ENCODE results near the gene RHBDL3. TPM values are rescaled to one million over a fixed set of nuclear protein-coding genes. Genes with fewer than 3 reads are reported as not detected.

Gene RHBDL3
- total RNA-seq, 1 experiment from 2014 or later: 0.80 TPM

DNA sequence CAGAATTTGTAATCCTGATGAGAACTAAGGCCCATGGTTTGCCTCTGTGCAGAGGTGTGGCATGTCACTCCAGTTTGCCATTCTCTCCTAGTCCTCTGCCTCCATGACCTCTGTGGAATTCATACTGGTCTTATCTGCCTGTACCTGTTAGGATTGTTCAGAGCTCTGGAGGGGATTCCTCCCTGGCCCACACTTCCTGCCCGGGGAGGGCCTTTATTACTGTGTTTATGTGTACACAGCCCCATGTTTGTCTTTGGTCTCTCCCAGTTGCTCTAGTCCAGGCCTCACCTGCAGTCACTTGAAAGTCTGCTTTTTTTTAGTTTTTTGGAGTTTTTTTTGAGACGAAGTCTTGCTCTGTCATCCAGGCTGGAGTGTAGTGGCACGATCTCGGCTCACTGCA, 36.4 kb downstream of the RHBDL3 start:
- ChIA-PET POLR2A (ENCODE audit: low non-redundant PET) (no interaction called here), CTCF (no interaction called here)
- Histone ChIP-seq H3K27me3 (replicated peaks; ENCODE audit: insufficient read depth, low read depth, low read length, poor library complexity) (no peaks in the 10 kb centered on the region), H3K4me1 (ENCODE audit: insufficient read depth, low read length, poor library complexity, severe bottlenecking) (peaks cover 14% of the 10 kb centered on the region), H3K9me3 (ENCODE audit: low read depth, low read length, poor library complexity, severe bottlenecking) (no peaks in the 10 kb centered on the region), H3K4me3 (ENCODE audit: low read depth, low read length, poor library complexity, severe bottlenecking) (no peak overlapping the region), H3K27ac (ENCODE audit: low read depth, low read length, poor library complexity, severe bottlenecking) (no peak overlapping the region), H3K36me3 (ENCODE audit: insufficient read depth, low read length, poor library complexity, severe bottlenecking) (no peaks in the 10 kb centered on the region)
- TF ChIP-seq, protein P1, sequence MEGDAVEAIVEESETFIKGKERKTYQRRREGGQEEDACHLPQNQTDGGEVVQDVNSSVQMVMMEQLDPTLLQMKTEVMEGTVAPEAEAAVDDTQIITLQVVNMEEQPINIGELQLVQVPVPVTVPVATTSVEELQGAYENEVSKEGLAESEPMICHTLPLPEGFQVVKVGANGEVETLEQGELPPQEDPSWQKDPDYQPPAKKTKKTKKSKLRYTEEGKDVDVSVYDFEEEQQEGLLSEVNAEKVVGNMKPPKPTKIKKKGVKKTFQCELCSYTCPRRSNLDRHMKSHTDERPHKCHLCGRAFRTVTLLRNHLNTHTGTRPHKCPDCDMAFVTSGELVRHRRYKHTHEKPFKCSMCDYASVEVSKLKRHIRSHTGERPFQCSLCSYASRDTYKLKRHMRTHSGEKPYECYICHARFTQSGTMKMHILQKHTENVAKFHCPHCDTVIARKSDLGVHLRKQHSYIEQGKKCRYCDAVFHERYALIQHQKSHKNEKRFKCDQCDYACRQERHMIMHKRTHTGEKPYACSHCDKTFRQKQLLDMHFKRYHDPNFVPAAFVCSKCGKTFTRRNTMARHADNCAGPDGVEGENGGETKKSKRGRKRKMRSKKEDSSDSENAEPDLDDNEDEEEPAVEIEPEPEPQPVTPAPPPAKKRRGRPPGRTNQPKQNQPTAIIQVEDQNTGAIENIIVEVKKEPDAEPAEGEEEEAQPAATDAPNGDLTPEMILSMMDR (conservative IDR thresholded peaks at IDR 0.05; ENCODE audit: low read depth, low read length): no peak
- no peak for TF ChIP-seq EZH2 (IDR thresholded peaks at IDR 0.05; ENCODE audit: borderline replicate concordance, low read depth, low read length, poor library complexity, severe bottlenecking)
- no TSS peak for BruUV-seq (replicated peaks)
- no peak for DNase-seq (ENCODE audit: low spot score)
- intact Hi-C loops (cut with micrococcal nuclease; ENCODE audit: unreplicated experiment): no loop called here

DNA sequence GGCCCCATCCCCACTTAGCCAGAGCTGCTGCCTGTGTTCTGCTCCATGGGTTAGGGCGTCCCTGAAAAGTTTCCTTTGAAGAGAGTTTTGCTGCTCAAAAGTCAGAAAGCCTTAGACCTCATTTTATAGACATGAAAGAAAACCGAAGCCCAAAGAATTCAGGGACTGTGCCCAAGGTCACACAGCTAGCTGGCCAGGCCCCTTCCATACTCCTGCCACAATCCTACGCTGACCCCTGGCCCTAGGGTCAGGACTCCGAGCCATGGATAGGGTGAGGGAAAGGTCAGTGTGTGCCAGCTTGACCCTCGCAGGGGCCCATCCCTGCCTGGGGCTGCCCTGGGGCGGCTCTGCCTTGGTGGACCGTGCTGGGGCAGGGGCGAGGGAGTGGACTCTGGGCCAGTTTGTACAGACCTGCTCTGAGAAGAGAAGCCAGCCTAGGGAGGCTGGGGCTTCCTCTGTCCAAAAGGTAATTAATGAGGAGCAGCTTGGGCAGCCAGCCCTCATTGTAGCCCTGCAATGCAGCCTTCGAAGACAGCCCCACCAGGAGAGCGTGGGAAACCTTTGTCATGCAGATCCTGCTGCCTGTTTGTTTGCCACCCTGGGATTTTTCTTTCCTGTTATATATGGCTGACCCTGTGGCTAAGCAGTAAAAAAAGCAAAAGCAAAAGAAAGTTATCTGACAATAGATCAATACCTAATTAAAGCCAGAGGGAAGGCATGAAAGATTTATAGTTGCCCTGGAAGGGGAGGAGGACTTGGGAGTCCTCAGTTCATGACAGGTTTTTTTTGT, 37.4 kb downstream of the RHBDL3 start:
- Histone ChIP-seq H3K4me3 (ENCODE audit: low read depth, low read length, poor library complexity, severe bottlenecking) (no peak overlapping the region), H3K36me3 (ENCODE audit: insufficient read depth, low read length, poor library complexity, severe bottlenecking) (no peaks in the 10 kb centered on the region), H3K4me1 (ENCODE audit: insufficient read depth, low read length, poor library complexity, severe bottlenecking) (peaks cover 14% of the 10 kb centered on the region), H3K27me3 (replicated peaks; ENCODE audit: insufficient read depth, low read depth, low read length, poor library complexity) (no peaks in the 10 kb centered on the region), H3K9me3 (ENCODE audit: low read depth, low read length, poor library complexity, severe bottlenecking) (no peaks in the 10 kb centered on the region), H3K27ac (ENCODE audit: low read depth, low read length, poor library complexity, severe bottlenecking) (no peak overlapping the region)
- ChIA-PET CTCF (no interaction called here), POLR2A (ENCODE audit: low non-redundant PET) (no interaction called here)
- TF ChIP-seq, protein P1 (conservative IDR thresholded peaks at IDR 0.05; ENCODE audit: low read depth, low read length): no peak
- no peak for TF ChIP-seq EZH2 (IDR thresholded peaks at IDR 0.05; ENCODE audit: borderline replicate concordance, low read depth, low read length, poor library complexity, severe bottlenecking)
- no TSS peak for BruUV-seq (replicated peaks)
- intact Hi-C loops (cut with micrococcal nuclease; ENCODE audit: unreplicated experiment): no loop called here
- peak; percentile 18 for DNase-seq (ENCODE audit: low spot score)

DNA sequence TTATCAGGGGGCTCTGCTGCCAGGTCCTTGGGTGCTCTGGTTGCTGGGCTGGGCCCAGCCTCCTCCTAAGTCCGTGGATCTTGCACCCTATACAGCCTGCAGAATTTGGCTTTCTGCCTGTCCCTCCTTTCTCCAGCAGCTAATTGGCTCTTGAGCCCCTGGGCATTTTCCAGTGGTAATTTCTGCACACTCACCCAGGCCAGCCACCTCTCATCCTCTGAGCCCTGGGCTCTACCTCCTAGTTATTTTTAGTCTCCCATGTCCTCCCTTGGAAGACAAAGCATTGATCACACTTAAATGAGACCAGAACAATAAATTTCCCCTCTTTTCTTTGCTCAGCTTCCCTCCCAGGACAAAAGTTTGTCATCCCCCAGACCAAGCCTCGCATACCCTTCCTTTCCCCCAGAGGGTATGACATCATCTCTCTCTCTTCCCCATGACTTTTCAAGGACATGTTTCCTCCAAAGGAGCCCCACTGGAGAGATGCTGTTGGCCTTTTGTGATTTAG, 38.2 kb downstream of the RHBDL3 start:
- Histone ChIP-seq H3K27me3 (replicated peaks; ENCODE audit: insufficient read depth, low read depth, low read length, poor library complexity) (no peaks in the 10 kb centered on the region), H3K9me3 (ENCODE audit: low read depth, low read length, poor library complexity, severe bottlenecking) (no peaks in the 10 kb centered on the region), H3K36me3 (ENCODE audit: insufficient read depth, low read length, poor library complexity, severe bottlenecking) (no peaks in the 10 kb centered on the region), H3K4me3 (ENCODE audit: low read depth, low read length, poor library complexity, severe bottlenecking) (no peak overlapping the region), H3K4me1 (ENCODE audit: insufficient read depth, low read length, poor library complexity, severe bottlenecking) (peaks cover 7% of the 10 kb centered on the region), H3K27ac (ENCODE audit: low read depth, low read length, poor library complexity, severe bottlenecking) (no peak overlapping the region)
- ChIA-PET CTCF (no interaction called here), POLR2A (ENCODE audit: low non-redundant PET) (no interaction called here)
- intact Hi-C loops (cut with micrococcal nuclease; ENCODE audit: unreplicated experiment): no loop called here
- TF ChIP-seq, protein P1 (conservative IDR thresholded peaks at IDR 0.05; ENCODE audit: low read depth, low read length): no peak
- no peak for TF ChIP-seq EZH2 (IDR thresholded peaks at IDR 0.05; ENCODE audit: borderline replicate concordance, low read depth, low read length, poor library complexity, severe bottlenecking)
- no peak for DNase-seq (ENCODE audit: low spot score)
- no TSS peak for BruUV-seq (replicated peaks)

Data from A673 (cell line).